C4-2B (cell line): ENCODE results near the gene COMP.

Source experiments
- ZFX ChIP-seq: fragments of 450-650 bp; IDR thresholded peaks from 2 replicates; pipeline ENCODE4 v1.6.1; 2017
- TF ChIP-seq, protein P1 (sequence below): fragments of 450-650 bp; conservative IDR thresholded peaks from 2 replicates; pipeline ENCODE4 v1.5.1; 2017; ENCODE audit warnings: mild to moderate bottlenecking

DNA sequence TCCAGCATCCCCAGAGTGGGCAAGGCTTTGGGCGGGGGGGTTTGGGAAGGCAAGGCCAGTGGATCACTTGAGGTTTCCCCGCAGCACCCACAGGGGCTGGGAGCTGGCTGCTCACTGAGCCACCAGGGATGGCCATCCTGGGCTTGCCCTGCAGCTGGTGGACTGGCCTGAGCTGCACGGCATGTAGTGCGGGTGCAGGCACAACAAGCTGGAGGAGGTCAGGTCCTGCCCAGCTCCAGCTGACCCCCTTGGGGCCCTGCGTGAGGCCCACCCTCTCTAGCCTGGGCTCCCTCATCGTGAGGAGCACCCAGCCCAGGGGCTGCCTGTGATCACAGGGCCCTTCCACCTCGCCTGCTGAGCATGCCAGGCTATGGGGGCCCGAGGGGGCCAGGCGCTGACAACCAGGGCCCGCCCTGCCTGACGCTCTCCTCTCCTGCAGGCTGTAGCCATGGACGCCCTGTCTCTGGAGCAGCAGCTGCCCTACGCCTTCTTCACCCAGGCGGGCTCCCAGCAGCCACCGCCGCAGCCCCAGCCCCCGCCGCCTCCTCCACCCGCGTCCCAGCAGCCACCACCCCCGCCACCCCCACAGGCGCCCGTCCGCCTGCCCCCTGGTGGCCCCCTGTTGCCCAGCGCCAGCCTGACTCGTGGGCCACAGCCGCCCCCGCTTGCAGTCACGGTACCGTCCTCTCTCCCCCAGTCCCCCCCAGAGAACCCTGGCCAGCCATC lies 22.9 kb downstream of the COMP start:
- TF ChIP-seq, protein P1, sequence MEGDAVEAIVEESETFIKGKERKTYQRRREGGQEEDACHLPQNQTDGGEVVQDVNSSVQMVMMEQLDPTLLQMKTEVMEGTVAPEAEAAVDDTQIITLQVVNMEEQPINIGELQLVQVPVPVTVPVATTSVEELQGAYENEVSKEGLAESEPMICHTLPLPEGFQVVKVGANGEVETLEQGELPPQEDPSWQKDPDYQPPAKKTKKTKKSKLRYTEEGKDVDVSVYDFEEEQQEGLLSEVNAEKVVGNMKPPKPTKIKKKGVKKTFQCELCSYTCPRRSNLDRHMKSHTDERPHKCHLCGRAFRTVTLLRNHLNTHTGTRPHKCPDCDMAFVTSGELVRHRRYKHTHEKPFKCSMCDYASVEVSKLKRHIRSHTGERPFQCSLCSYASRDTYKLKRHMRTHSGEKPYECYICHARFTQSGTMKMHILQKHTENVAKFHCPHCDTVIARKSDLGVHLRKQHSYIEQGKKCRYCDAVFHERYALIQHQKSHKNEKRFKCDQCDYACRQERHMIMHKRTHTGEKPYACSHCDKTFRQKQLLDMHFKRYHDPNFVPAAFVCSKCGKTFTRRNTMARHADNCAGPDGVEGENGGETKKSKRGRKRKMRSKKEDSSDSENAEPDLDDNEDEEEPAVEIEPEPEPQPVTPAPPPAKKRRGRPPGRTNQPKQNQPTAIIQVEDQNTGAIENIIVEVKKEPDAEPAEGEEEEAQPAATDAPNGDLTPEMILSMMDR: no peak
- TF ChIP-seq ZFX: no peak
